GM03348 (cell line): Measurements from ENCODE around the gene ROPN1L.

Source experiments
- DNase-seq: peaks from one replicate; pipeline ENCODE4 v3.0.0; 2012; ENCODE audit warnings: low spot score

The ROPN1L gene

GRCh38 chr5:10427978-10428377 lies 13.7 kb upstream of the ROPN1L start:
- DNase-seq: no peak

GRCh38 chr5:10431415-10431814 lies 10.3 kb upstream of the ROPN1L start:
- DNase-seq: no peak

- DNase-seq: no peak
These were observed 9.3 kb upstream of the ROPN1L start for GRCh38 chr5:10432059-10433008.

- DNase-seq: no peak
These were observed 7.3 kb upstream of the ROPN1L start for GRCh38 chr5:10434392-10434791.

- DNase-seq: no peak
These were observed 3.4 kb upstream of the ROPN1L start for GRCh38 chr5:10438301-10438700.

GRCh38 chr5:10439692-10440091 lies 2.0 kb upstream of the ROPN1L start:
- DNase-seq: no peak

GRCh38 chr5:10440367-10440990 lies 1.2 kb upstream of the ROPN1L start:
- DNase-seq: no peak

- DNase-seq: no peak
These were observed 335 bp downstream of the ROPN1L start for GRCh38 chr5:10441992-10442435.

- peak; percentile 42 for DNase-seq
These were observed 897 bp downstream of the ROPN1L start for GRCh38 chr5:10442576-10442975.

GRCh38 chr5:10445352-10445751 lies 3.7 kb downstream of the ROPN1L start:
- no peak for DNase-seq

GRCh38 chr5:10446490-10446889 lies 4.8 kb downstream of the ROPN1L start:
- DNase-seq: no peak

GRCh38 chr5:10447041-10447440 lies 5.4 kb downstream of the ROPN1L start:
- no peak for DNase-seq

GRCh38 chr5:10448754-10449360 lies 7.2 kb downstream of the ROPN1L start:
- DNase-seq: no peak

GRCh38 chr5:10451137-10451824 lies 9.6 kb downstream of the ROPN1L start:
- no peak for DNase-seq

GRCh38 chr5:10452768-10453331 lies 11.2 kb downstream of the ROPN1L start:
- DNase-seq: peak; percentile 89

- peak; percentile 56 for DNase-seq
These were observed 11.9 kb downstream of the ROPN1L start for GRCh38 chr5:10453545-10453944.

GRCh38 chr5:10454591-10455276 lies 13.1 kb downstream of the ROPN1L start:
- DNase-seq: peak; percentile 81

GRCh38 chr5:10455277-10455670 lies 13.6 kb downstream of the ROPN1L start:
- no peak for DNase-seq

GRCh38 chr5:10456583-10457420 lies 15.1 kb downstream of the ROPN1L start:
- no peak for DNase-seq
